Measurements from ENCODE around the gene DEGS2. TPM values are rescaled to one million over a fixed set of nuclear protein-coding genes. Genes with fewer than 3 reads are reported as not detected.

Gene DEGS2
- polyA plus RNA-seq, 2 of the 4 experiments (the other 2 are of a cell fraction) = 0.93 to 2.3 TPM

GRCh38 chr14:100176811-100177327 lies 17.4 kb upstream of the DEGS2 start:
- CTCF ChIA-PET = interaction anchor here (1.3 kb wide), 1 partner anchor 12 kb away, joined by 3 read pairs; no protein-coding TSS in a partner anchor
- H3K4me3 ChIP-seq = no peak overlapping the region
- DNase-seq (ENCODE audit: low read depth in 1 of 2, low spot score in 1 of 2) = no peak
- WGBS (ENCODE audit: missing lambda C conversion rate) = 88% methylated on average over 14 of the region's 14 CpGs
- TF ChIP-seq CEBPB (IDR thresholded peaks at IDR 0.05) = no peak
- no peak for FAIRE-seq
- no peaks in the 10 kb centered on the region for H3K9me3 ChIP-seq
- no peak overlapping the region for H3K4me2 ChIP-seq
- POLR2A ChIA-PET = no interaction called here
- ATAC-seq = no peak
- H3K4me1 ChIP-seq = peaks cover under 1% of the 10 kb centered on the region; the same call in 1 of the 3 replicates
- H3K27ac ChIP-seq = no peak overlapping the region

- WGBS (ENCODE audit: missing lambda C conversion rate) = 54% methylated on average over 7 of the region's 7 CpGs
Observed at GRCh38 chr14:100173353-100173752, 13.9 kb upstream of the DEGS2 start.

More at GRCh38 chr14:100173353-100173752, 13.9 kb upstream of the DEGS2 start:
- CTCF ChIA-PET = interaction anchor here (1.2 to 3.7 kb wide), 8 partner anchors 13 to 273 kb away, joined by 3 to 17 read pairs (median 4); partner anchors contain the start of gene DEGS2
- Histone ChIP-seq H3K4me1 (no peaks in the 10 kb centered on the region), H3K4me2 (no peak overlapping the region), H3K9me3 (no peaks in the 10 kb centered on the region), H3K4me3 (no peak overlapping the region), H3K27ac (no peak overlapping the region)
- DNase-seq (ENCODE audit: low read depth in 1 of 2, low spot score in 1 of 2) = no peak
- POLR2A ChIA-PET = interaction anchor here (1.3 kb wide), 1 partner anchor 20 kb away, joined by 4 read pairs; no protein-coding TSS in a partner anchor
- ATAC-seq = peak in 1 of 2 experiments; percentile 57; a peak in 3 of 6 replicates
- FAIRE-seq = no peak
- TF ChIP-seq BCL3 (IDR thresholded peaks at IDR 0.05) (no peak), EHF (CRISPR knock-in tag; IDR thresholded peaks at IDR 0.05) (no peak), RCOR1 (IDR thresholded peaks at IDR 0.05; ENCODE audit: low read depth, low read length) (no peak), NR3C1 (IDR thresholded peaks at IDR 0.05) (no peak), ELK1 (IDR thresholded peaks at IDR 0.05; ENCODE audit: low read depth, low read length) (no peak), RFX5 (IDR thresholded peaks at IDR 0.05) (no peak), RARB (CRISPR knock-in tag; IDR thresholded peaks at IDR 0.05) (no peak), CEBPB (IDR thresholded peaks at IDR 0.05) (no peak), ATOH8 (CRISPR knock-in tag; IDR thresholded peaks at IDR 0.05; ENCODE audit: low read depth) (no peak), HOXB13 (CRISPR knock-in tag; IDR thresholded peaks at IDR 0.05; ENCODE audit: low read depth) (no peak), JUNB (IDR thresholded peaks at IDR 0.05) (no peak), E2F6 (IDR thresholded peaks at IDR 0.05; ENCODE audit: borderline replicate concordance, low read depth) (no peak), NPAS2 (CRISPR knock-in tag; IDR thresholded peaks at IDR 0.05; ENCODE audit: borderline replicate concordance) (no peak), TFCP2L1 (CRISPR knock-in tag; IDR thresholded peaks at IDR 0.05) (no peak), GATA3 (IDR thresholded peaks at IDR 0.05; ENCODE audit: borderline replicate concordance) (no peak), HES2 (IDR thresholded peaks at IDR 0.05) (no peak), PBX3 (IDR thresholded peaks at IDR 0.05) (no peak)

Data from A549 (cell line).